Measurements from ENCODE around the gene EMP2.

The EMP2 gene

GRCh38 chr16:10597187-10597601 lies 16.8 kb upstream of the EMP2 start:
- POLR2A ChIA-PET: interaction anchor here (1.6 kb wide), 1 partner anchor 17 kb away, joined by 4 read pairs; the partner anchor contains the start of gene EMP2
- Histone ChIP-seq H3K4me1 (ENCODE audit: control insufficient read depth, insufficient read depth, low read length) (no peaks in the 10 kb centered on the region), H3K4me3 (ENCODE audit: low read depth, low read length) (no peak overlapping the region), H3K27ac (ENCODE audit: extremely low read depth, low read depth, low read length) (no peak overlapping the region), H3K9me3 (ENCODE audit: control insufficient read depth, insufficient read depth, low read depth, low read length) (no peaks in the 10 kb centered on the region), H3K36me3 (ENCODE audit: control insufficient read depth in 2 of 2, insufficient read depth in 1 of 2, low read length in 2 of 2) (no peaks in the 10 kb centered on the region)
- CTCF ChIA-PET: no interaction called here
- TF ChIP-seq ZNF623 (tag by site-specific recombination; IDR thresholded peaks at IDR 0.05): peak; percentile 88
- TF ChIP-seq GLI4 (tag by site-specific recombination; IDR thresholded peaks at IDR 0.05): no peak

- Histone ChIP-seq H3K36me3 (ENCODE audit: control insufficient read depth in 2 of 2, insufficient read depth in 1 of 2, low read length in 2 of 2) (no peaks in the 10 kb centered on the region), H3K9me3 (ENCODE audit: control insufficient read depth, insufficient read depth, low read depth, low read length) (no peaks in the 10 kb centered on the region), H3K4me3 (ENCODE audit: low read depth, low read length) (no peak overlapping the region), H3K4me1 (ENCODE audit: control insufficient read depth, insufficient read depth, low read length) (no peaks in the 10 kb centered on the region), H3K27ac (ENCODE audit: extremely low read depth, low read depth, low read length) (no peak overlapping the region)
- ChIA-PET POLR2A (no interaction called here), CTCF (no interaction called here)
- TF ChIP-seq ZNF596 (tag by site-specific recombination; IDR thresholded peaks at IDR 0.05) (no peak), ZFHX2 (tag by site-specific recombination; conservative IDR thresholded peaks at IDR 0.05) (0 out of 2 replicates have a peak, but pooled peaks have one; percentile 13)
These were observed 14.0 kb upstream of the EMP2 start for GRCh38 chr16:10594312-10594950.

GRCh38 chr16:10592611-10593010 lies 12.2 kb upstream of the EMP2 start:
- ChIA-PET CTCF (no interaction called here), POLR2A (no interaction called here)
- Histone ChIP-seq H3K27ac (ENCODE audit: extremely low read depth, low read depth, low read length) (no peak overlapping the region), H3K9me3 (ENCODE audit: control insufficient read depth, insufficient read depth, low read depth, low read length) (no peaks in the 10 kb centered on the region), H3K4me3 (ENCODE audit: low read depth, low read length) (no peak overlapping the region), H3K4me1 (ENCODE audit: control insufficient read depth, insufficient read depth, low read length) (no peaks in the 10 kb centered on the region), H3K36me3 (ENCODE audit: control insufficient read depth in 2 of 2, insufficient read depth in 1 of 2, low read length in 2 of 2) (no peaks in the 10 kb centered on the region)
- TF ChIP-seq ZBTB7A (tag by site-specific recombination; IDR thresholded peaks at IDR 0.05; ENCODE audit: low read depth) (no peak), ZNF157 (tag by site-specific recombination; IDR thresholded peaks at IDR 0.05) (no peak), ZNF174 (tag by site-specific recombination; IDR thresholded peaks at IDR 0.05) (no peak), ZNF121 (tag by site-specific recombination; IDR thresholded peaks at IDR 0.05) (no peak), IKZF3 (tag by site-specific recombination; IDR thresholded peaks at IDR 0.05) (no peak), ZNF362 (tag by site-specific recombination; IDR thresholded peaks at IDR 0.05) (no peak), ZXDB (tag by site-specific recombination; IDR thresholded peaks at IDR 0.05) (no peak), REPIN1 (tag by site-specific recombination; IDR thresholded peaks at IDR 0.05; ENCODE audit: low read depth) (no peak), ZNF558 (tag by site-specific recombination; IDR thresholded peaks at IDR 0.05) (no peak), ZNF596 (tag by site-specific recombination; IDR thresholded peaks at IDR 0.05) (no peak), ZNF677 (tag by site-specific recombination; IDR thresholded peaks at IDR 0.05) (no peak)

GRCh38 chr16:10590342-10590741 lies 9.9 kb upstream of the EMP2 start:
- Histone ChIP-seq H3K4me1 (ENCODE audit: control insufficient read depth, insufficient read depth, low read length) (no peaks in the 10 kb centered on the region), H3K4me3 (ENCODE audit: low read depth, low read length) (no peak overlapping the region), H3K9me3 (ENCODE audit: control insufficient read depth, insufficient read depth, low read depth, low read length) (no peaks in the 10 kb centered on the region), H3K27ac (ENCODE audit: extremely low read depth, low read depth, low read length) (no peak overlapping the region), H3K36me3 (ENCODE audit: control insufficient read depth in 2 of 2, insufficient read depth in 1 of 2, low read length in 2 of 2) (no peaks in the 10 kb centered on the region)
- POLR2A ChIA-PET: interaction anchor here (0.6 kb wide), 1 partner anchor 8 kb away, joined by 3 read pairs; no protein-coding TSS in a partner anchor
- CTCF ChIA-PET: no interaction called here
- TF ChIP-seq SALL2 (tag by site-specific recombination; IDR thresholded peaks at IDR 0.05; ENCODE audit: borderline replicate concordance) (no peak), ZNF707 (tag by site-specific recombination; IDR thresholded peaks at IDR 0.05) (no peak), ZNF837 (tag by site-specific recombination; IDR thresholded peaks at IDR 0.05) (no peak), ZNF558 (tag by site-specific recombination; IDR thresholded peaks at IDR 0.05) (no peak), ZBTB1 (tag by site-specific recombination; IDR thresholded peaks at IDR 0.05) (no peak), ZNF449 (tag by site-specific recombination; IDR thresholded peaks at IDR 0.05) (no peak), GLI4 (tag by site-specific recombination; IDR thresholded peaks at IDR 0.05) (no peak), IKZF3 (tag by site-specific recombination; IDR thresholded peaks at IDR 0.05) (no peak), ZNF571 (tag by site-specific recombination; IDR thresholded peaks at IDR 0.05) (no peak), ZNF341 (tag by site-specific recombination; IDR thresholded peaks at IDR 0.05; ENCODE audit: low read depth) (no peak), ZNF274 (IDR thresholded peaks at IDR 0.05; ENCODE audit: low read length) (no peak), ZNF274 (tag by site-specific recombination; IDR thresholded peaks at IDR 0.05; ENCODE audit: borderline replicate concordance) (no peak), ZNF394 (tag by site-specific recombination; IDR thresholded peaks at IDR 0.05; ENCODE audit: borderline replicate concordance) (no peak)
